ENCODE results near the gene ZSWIM3.
"Not testable (repeated sequence)": the region's sequence is repeated elsewhere in the genome, so short reads cannot be mapped to it uniquely, and the experiment has no call there.

Gene ZSWIM3

GRCh38 chr20:45890985-45891983 lies 33.9 kb downstream of the ZSWIM3 start, which contains the start of the genes CTSA and NEURL2:
CTSA (plus strand) TSS chr20:45891335; CDS start chr20:45891569, 234 bp downstream.
NEURL2 (minus strand) TSS chr20:45891208; CDS start chr20:45890991, 217 bp downstream.
- peak; percentile 86 to 90 for DNase-seq

DNA sequence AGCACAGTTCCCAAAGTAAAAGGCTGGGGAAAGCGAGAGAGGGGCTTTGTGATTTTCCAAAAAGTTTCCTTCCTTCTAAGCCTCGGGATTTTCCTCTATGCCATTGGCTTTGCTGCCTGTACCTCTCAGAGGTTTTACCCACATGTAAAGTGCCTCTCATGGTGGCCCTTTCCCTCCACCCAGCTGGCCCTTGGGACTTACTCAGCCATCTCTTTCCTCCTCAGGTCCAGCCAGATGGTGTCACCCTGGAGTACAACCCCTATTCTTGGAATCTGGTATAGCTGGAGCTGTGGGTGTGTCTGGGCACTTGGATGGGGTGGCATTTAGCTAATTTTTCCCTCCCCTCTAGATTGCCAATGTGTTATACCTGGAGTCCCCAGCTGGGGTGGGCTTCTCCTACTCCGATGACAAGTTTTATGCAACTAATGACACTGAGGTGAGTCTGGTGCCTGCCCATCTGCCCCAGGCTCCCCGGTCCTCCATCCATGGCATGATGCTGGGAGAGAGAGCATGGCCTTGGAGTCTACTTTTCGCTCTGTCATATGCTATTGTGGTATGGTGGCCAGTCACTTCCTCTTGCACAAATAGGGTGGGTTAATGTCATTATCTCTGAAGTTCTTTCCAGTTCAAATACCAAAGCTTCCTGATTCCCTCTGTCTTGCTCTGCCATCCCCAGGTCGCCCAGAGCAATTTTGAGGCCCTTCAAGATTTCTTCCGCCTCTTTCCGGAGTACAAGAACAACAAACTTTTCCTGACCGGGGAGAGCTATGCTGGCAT lies 34.8 kb downstream of the ZSWIM3 start:
- no peak for DNase-seq

DNA sequence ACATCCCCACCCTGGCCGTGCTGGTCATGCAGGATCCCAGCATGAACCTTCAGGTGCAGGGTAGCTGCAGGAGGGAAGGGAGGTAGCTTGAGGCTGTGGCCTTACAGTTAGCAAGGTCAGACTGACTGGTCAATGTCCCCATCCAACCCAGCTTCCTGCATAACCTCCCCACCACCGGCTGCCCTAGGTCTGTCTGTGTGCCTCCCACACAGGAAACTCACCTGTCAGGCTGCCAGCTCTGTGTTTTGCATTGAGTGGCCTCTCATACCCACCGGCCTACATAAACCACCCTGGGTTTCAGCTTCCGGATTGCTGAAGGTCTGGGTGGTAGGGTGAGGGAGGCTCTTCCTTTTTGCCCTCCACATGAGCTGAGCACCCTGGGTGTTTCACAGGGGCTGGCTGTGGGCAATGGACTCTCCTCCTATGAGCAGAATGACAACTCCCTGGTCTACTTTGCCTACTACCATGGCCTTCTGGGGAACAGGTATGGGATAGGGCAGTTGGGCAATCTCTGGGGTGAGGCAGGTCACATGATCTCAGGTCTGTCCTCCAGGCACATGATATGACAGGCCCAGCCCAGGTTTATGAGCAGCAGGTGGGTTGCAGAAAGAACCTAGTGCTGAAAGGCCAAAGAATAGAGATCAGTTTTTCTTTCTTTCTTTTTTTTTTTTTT lies 35.5 kb downstream of the ZSWIM3 start:
- peak; percentile 26 to 50 for DNase-seq

- no peak for DNase-seq
Measured at GRCh38 chr20:45893831-45894230, 36.4 kb downstream of the ZSWIM3 start.

GRCh38 chr20:45894797-45895196 lies 37.4 kb downstream of the ZSWIM3 start:
- no peak for DNase-seq

GRCh38 chr20:45896641-45897161 lies 39.3 kb downstream of the ZSWIM3 start:
- no peak for DNase-seq

DNA sequence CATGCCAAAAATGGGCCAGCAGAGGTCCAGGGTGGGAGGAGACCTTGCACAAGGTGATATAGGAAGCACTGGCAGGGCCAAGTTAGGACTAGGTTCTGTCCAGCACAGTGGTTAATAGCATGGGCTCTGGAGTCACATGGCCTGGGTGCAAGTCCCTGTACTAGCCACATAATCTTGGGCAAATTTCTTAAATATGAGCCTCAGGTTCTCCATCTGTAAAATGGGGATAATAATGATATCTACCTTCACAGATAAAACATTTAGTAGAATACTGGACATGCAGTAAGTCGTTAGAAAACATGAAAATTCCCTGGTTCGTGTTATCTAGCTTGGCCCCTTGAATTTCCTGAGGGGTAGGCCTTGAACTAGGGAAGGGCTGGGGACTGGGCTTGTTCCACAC lies 39.9 kb downstream of the ZSWIM3 start:
- no peak for DNase-seq

GRCh38 chr20:45897692-45898091 lies 40.3 kb downstream of the ZSWIM3 start:
- DNase-seq = no peak

- no peak for DNase-seq
Measured at GRCh38 chr20:45898285-45898684, 40.9 kb downstream of the ZSWIM3 start.

DNA sequence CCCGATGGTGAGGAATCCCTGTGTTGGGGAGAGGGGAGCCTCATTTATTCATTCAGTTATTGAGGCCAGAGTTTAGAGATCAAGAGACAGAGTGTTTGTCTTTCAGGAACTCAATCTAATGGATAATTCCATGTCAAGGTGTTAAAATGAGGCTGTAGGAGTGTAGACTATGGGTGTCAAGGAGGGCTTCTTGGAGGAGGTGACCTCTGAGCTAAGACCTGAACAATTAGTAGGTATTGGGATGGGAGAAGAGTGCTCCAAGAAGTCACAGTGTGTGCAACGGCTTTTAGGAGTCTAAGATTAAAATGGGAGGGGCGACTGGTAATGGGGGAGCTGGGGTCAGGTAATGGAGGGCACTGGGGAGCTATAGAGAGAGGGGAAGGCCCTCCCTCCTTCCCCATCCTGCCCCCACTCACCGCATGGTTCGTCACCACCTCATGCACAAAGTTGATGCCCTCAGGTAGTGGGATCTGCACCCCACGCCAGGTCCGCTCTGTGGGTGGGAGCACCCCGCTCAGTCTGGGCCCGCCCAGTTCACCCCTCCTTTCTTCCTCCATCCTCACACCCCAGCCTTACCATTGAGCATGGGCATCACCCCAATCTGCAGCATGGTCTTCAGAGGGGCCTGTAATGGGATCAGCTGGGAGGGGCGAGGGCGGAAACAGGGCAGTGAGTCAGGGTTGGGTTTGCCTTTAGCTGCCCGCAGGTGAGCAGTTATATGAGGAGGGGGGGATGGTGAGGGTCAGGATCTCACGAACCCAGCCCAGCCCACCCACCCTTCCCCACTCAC lies 41.8 kb downstream of the ZSWIM3 start:
- DNase-seq = no peak

DNA sequence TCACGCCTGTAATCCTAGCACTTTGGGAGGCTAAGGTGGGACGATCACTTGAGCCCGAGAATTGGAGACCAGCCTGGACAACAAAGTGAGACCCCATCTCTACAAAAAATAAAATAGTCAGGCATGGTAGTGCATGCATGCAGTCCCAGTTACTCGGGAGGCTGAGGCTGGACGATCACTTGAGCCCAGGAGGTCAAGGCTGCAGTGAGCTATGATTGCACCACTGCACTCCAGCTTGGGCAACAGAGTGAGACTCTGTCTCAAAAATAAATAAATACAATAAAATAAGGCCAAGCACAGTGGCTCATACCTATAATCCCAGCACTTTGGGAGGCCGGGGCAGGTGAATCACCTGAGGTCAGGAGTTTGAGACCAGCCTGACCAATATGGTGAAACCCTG lies 43.9 kb downstream of the ZSWIM3 start:
- not testable (repeated sequence) for DNase-seq

DNA sequence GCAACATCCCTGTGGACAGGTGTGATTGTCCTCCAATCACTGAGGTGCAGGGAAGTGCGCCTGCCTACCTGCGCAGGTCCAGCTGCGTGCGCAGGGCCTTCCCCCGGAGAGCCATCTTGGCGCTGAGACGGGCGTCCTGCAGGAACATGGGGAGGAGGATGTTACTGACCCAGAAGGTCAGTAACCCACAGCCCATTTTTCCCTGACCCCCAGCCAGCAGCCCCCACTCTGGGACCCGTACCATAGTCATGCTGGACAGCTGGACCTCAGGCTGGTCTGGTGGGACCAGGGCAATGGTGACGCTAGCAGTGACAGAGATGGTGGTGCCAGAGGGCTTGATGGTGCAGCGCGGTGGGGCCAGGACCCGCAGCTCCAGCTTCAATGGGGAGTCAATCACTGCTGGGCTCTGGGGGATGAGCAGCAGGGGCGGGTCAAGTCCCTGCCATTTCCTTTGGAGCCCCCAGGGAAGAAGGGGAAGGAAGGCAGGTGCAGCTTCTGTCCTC lies 44.8 kb downstream of the ZSWIM3 start:
- DNase-seq = no peak

DNA sequence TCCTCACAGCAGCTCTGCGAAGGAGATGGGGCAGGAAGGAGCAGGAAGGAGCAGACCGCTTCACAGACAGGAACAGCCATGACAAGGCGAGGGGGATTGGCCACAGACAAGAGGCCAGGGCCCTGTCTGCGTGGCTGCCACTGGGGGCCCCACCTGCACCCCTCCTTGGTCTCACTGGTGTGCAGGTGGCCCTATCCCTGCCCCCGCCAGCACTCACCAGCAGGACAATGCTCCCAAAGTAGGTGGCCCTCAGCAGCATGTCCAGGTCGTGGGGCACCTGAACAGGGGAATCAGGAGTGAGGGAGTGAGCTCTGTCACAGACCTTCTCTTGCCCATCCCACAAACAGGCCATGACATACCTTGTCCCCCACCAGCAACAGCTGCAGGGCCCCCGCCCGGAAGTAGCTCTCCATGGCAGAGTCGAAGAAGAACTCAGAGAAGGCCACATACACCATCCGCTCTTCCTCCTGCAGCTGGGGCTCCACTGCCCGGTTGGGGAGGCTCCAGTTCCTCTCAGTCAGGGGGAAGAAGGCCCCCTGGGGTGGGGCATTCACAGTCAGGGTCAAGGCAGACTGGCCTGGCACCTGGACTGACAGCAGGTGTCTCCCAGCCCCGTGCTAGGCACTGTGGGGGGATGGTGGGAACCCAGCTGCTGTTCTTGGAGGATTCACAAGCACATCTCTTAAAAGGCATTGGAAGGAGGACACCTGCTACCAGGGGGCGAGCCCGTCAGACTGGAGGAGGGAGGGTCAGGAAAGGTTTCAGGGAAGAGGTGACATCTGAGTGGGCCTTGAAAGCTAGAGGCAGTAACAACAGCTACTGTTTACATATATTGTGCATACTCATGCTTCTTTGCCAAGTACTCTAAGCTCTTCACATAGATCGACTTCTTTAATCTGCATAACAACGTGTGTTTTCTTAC lies 47.4 kb downstream of the ZSWIM3 start:
- no peak for DNase-seq

- DNase-seq = no peak
Measured at GRCh38 chr20:45905505-45906079, 48.2 kb downstream of the ZSWIM3 start.

- DNase-seq = no peak
Measured at GRCh38 chr20:45907219-45907948, 50.0 kb downstream of the ZSWIM3 start.

DNA sequence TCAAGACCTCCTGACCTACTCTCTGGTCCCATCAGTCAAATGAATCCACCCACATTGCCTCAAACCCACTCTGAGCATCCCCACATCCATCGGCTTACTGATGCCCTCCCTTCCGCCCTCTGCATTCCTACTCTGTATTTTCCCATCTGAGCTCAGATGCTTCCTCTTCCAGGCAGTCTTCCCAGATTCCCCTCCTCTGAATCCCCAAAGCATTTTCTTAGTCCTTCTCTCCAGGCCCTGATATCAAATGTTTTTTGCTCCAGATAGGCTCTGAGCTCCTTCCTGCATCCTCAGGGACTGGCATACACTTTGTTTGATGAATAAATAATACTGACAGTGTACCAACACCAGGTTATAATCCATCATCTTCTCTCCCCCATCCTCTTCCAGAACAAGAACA lies 50.7 kb downstream of the ZSWIM3 start:
- no peak for DNase-seq

DNA sequence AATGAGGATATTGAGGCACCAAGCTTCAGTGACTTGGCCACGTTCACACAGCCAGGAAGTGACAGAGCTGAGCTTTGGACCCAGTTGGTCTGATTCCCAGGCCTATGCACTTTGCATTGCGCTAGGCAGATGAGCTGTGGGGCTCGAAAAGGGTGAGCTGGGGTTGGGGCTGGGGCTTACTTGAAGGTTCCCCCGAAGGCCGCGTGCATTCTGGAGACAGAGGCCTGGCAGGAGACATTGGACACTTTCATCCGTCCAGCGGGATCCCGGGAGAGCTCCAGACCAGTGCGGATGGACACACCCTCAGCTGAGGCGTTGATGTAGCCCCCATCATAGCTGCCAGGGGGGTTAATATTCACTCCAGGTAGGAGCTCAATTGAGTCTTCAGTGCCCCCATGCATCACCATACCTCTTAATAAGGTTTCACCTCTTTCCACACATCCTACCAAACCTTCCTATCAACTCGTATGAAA lies 52.0 kb downstream of the ZSWIM3 start:
- DNase-seq = no peak

DNA sequence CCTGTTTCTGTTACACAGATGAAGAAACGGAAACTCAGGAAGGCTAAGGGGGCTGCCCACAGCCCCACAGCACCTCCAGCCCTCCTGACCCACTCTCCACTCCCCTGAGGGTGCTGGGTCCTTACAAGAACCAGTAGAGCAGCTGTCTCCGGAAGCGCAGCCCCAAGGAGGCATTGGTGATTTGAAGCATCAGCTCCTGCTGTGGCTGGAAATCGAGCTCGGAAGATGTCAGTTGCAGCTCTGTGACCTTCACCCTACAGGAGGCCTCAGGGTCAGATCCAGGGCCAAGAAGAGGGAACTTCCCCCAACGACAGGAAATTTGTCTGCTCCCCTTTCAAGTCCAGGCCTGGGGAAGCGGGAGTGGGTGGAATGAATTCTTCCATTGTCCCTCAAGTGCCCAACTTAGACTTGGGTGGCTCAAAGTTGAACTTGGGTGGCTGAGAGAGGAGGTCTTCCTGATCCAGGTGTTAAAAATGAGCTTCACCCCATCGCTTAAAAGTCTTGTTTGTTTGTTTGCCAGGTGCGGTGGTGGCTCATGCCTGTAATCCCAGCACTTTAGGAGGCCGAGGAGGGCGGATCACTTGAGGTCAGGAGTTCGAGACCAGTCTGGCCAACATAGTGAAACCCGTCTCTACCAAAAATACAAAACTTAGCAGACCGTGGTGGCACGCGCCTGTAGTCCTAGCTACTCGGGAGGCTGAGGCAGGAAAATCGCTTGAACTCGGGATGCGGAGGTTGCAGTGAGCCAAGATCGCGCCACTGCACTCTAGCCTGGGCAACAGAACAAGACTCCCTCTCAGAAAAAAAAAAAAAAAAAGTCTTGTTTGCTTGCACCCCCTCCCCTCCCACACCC lies 52.6 kb downstream of the ZSWIM3 start:
- no peak for DNase-seq
